ENCODE results near the gene LTO1.

Gene LTO1

GRCh38 chr11:69674886-69675714 is at the start of gene LTO1:
Gene LTO1, minus strand, starts transcription at chr11:69675353. Its CDS starts 114 bp downstream, at chr11:69675239.
- peak within 1 kb of the TSS; percentile 91 for H3K4me3 ChIP-seq (ENCODE audit: low read depth, low read length)

GRCh38 chr11:69721745-69722144 is 46.6 kb upstream of the LTO1 start:
- no peak overlapping the region for H3K4me3 ChIP-seq (ENCODE audit: low read depth, low read length)
- peak; percentile 12; the same call in 1 of the 2 replicates for TF ChIP-seq CTCF (IDR thresholded peaks at IDR 0.05; ENCODE audit: low read depth, low read length)

More at GRCh38 chr11:69674886-69675714, at the start of gene LTO1:
- no peak for TF ChIP-seq CTCF (IDR thresholded peaks at IDR 0.05; ENCODE audit: low read depth, low read length)

- no peak overlapping the region for H3K4me3 ChIP-seq (ENCODE audit: low read depth, low read length)
- TF ChIP-seq CTCF (IDR thresholded peaks at IDR 0.05; ENCODE audit: low read depth, low read length), result no peak
Observed at GRCh38 chr11:69721106-69721505, 46.0 kb upstream of the LTO1 start.

- H3K4me3 ChIP-seq (ENCODE audit: low read depth, low read length), result no peak overlapping the region
- TF ChIP-seq CTCF (IDR thresholded peaks at IDR 0.05; ENCODE audit: low read depth, low read length), result no peak
Observed at GRCh38 chr11:69718912-69719311, 43.8 kb upstream of the LTO1 start.

GRCh38 chr11:69718147-69718546 is 43.0 kb upstream of the LTO1 start:
- H3K4me3 ChIP-seq (ENCODE audit: low read depth, low read length), result no peak overlapping the region
- TF ChIP-seq CTCF (IDR thresholded peaks at IDR 0.05; ENCODE audit: low read depth, low read length), result peak; percentile 46

GRCh38 chr11:69716891-69717747 is 42.0 kb upstream of the LTO1 start:
- H3K4me3 ChIP-seq (ENCODE audit: low read depth, low read length), result no peak overlapping the region
- TF ChIP-seq CTCF (IDR thresholded peaks at IDR 0.05; ENCODE audit: low read depth, low read length), result no peak

GRCh38 chr11:69716099-69716498 is 40.9 kb upstream of the LTO1 start:
- TF ChIP-seq CTCF (IDR thresholded peaks at IDR 0.05; ENCODE audit: low read depth, low read length), result no peak
- no peak overlapping the region for H3K4me3 ChIP-seq (ENCODE audit: low read depth, low read length)
